ENCODE data around the gene C4orf50.

Gene C4orf50

GRCh38 chr4:6043188-6043587 lies 25.0 kb upstream of the C4orf50 start:
- DNase-seq = no peak

- DNase-seq = no peak
These were observed 24.2 kb upstream of the C4orf50 start for GRCh38 chr4:6042293-6043063.

GRCh38 chr4:6041800-6042199 lies 23.6 kb upstream of the C4orf50 start:
- no peak for DNase-seq

GRCh38 chr4:6038711-6039110 lies 20.5 kb upstream of the C4orf50 start:
- DNase-seq = no peak

GRCh38 chr4:6035786-6036185 lies 17.6 kb upstream of the C4orf50 start:
- no peak for DNase-seq

GRCh38 chr4:6033381-6033780 lies 15.2 kb upstream of the C4orf50 start:
- DNase-seq = no peak

- DNase-seq = no peak
These were observed 14.3 kb upstream of the C4orf50 start for GRCh38 chr4:6032249-6033244.

- DNase-seq = no peak
These were observed 13.6 kb upstream of the C4orf50 start for GRCh38 chr4:6031846-6032245.

GRCh38 chr4:6030679-6031078 lies 12.4 kb upstream of the C4orf50 start:
- no peak for DNase-seq

GRCh38 chr4:6029254-6029653 lies 11.0 kb upstream of the C4orf50 start:
- no peak for DNase-seq

- DNase-seq = no peak
These were observed 9.9 kb upstream of the C4orf50 start for GRCh38 chr4:6028168-6028567.

GRCh38 chr4:6027392-6027791 lies 9.2 kb upstream of the C4orf50 start:
- DNase-seq = no peak

GRCh38 chr4:6024313-6024960 lies 6.2 kb upstream of the C4orf50 start:
- DNase-seq = no peak

GRCh38 chr4:6023731-6024130 lies 5.5 kb upstream of the C4orf50 start:
- DNase-seq = no peak

- no peak for DNase-seq
These were observed 4.5 kb upstream of the C4orf50 start for GRCh38 chr4:6022607-6023288.

GRCh38 chr4:6021831-6022606 lies 3.8 kb upstream of the C4orf50 start:
- DNase-seq = no peak

GRCh38 chr4:6020613-6021012 lies 2.4 kb upstream of the C4orf50 start:
- no peak for DNase-seq

- peak; percentile 24 for DNase-seq
These were observed 1.4 kb upstream of the C4orf50 start for GRCh38 chr4:6019316-6020263.

- no peak for DNase-seq
These were observed 431 bp downstream of the C4orf50 start for GRCh38 chr4:6017800-6018199.

GRCh38 chr4:6017030-6017429 lies 1.2 kb downstream of the C4orf50 start:
- no peak for DNase-seq

- no peak for DNase-seq
These were observed 4.7 kb downstream of the C4orf50 start for GRCh38 chr4:6013564-6013963.

All from stimulated activated CD4-positive, alpha-beta T cell treated with anti-CD3 and anti-CD28 coated beads, Interleukin-1b, Interleukin-23, amount 100 ng/mL, for 48 hours (primary cell).